HG03457 (cell line): ENCODE data around the gene GPC1.
"Not testable (repeated sequence)": the region's sequence is repeated elsewhere in the genome, so short reads cannot be mapped to it uniquely, and the experiment has no call there.

ENCODE experiments used
- ATAC-seq: cut with Tn5 transposase; IDR thresholded peaks from one replicate; pipeline ENCODE4 v1.9.1; 2021; ENCODE audit warnings: moderate number of reproducible peaks; ENCODE audit not compliant: unreplicated experiment

Gene GPC1

DNA sequence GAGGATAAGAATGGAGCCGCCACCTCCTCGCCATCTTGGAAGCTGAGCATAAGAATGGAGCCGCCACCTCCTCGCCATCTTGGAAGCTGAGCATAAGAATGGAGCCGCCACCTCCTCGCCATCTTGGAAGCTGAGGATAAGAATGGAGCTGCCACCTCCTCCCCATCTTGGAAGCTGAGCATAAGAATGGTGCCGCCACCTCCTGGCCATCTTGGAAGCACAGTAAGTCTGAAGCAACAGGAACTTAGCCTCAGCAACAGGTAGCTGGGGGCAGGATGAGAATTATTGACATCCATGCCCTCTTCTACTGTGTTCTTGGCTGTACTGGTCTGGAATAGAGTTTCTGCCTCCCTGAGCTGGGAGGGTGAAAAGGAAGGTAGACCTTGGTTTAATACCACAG lies 61.6 kb downstream of the GPC1 start:
- not testable (repeated sequence) for ATAC-seq

- no peak for ATAC-seq
These were observed 62.9 kb downstream of the GPC1 start for GRCh38 chr2:240498171-240498957.

- no peak for ATAC-seq
These were observed 63.4 kb downstream of the GPC1 start for GRCh38 chr2:240498958-240499260.

DNA sequence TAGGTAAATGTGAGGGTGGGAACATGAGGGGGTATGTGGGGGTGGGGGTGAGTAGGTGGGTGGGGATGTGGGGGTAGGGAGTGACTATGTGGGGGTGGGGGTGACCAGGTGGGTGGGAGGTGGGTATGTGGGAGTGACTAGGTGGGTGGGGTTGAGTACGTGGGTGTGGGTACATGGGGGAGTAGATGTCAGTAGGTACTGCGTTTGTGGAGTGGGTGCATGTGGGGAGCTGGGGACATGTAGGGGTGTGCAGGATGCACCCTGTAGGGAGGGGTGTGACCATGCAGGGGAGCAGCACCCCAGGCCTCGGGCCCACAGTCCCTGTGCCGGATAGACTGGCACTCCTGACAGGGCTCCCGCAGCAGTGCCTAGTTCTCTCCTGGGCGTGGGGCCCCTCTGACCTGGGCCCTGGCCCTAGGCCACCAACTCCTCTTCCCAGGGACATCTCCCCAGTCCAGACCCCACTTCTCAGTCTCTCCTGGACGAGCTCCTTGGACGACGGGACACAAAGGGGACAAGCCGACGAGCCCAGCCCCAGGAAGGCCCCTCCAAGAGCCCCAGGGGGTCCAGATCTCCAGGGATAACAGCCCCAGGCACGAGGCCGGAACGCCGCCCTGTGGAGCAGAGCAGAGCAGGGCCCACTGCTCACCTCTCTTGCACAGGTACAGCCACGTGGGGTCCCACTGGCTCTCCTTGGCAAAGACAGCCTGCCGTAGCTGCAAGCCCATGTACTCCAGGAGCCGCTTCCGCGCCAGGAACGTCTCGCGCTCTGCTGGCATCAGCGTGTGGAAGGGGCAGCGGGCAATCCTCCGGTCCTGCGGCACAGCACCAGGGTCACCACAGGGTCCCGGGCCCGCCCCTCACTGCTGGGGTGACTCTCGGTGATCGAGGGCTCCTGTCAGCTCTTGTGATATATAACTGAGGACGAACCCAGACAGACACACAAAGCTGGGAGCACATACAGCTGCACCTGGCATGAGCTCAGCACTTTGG lies 64.1 kb downstream of the GPC1 start:
- ATAC-seq: no peak

DNA sequence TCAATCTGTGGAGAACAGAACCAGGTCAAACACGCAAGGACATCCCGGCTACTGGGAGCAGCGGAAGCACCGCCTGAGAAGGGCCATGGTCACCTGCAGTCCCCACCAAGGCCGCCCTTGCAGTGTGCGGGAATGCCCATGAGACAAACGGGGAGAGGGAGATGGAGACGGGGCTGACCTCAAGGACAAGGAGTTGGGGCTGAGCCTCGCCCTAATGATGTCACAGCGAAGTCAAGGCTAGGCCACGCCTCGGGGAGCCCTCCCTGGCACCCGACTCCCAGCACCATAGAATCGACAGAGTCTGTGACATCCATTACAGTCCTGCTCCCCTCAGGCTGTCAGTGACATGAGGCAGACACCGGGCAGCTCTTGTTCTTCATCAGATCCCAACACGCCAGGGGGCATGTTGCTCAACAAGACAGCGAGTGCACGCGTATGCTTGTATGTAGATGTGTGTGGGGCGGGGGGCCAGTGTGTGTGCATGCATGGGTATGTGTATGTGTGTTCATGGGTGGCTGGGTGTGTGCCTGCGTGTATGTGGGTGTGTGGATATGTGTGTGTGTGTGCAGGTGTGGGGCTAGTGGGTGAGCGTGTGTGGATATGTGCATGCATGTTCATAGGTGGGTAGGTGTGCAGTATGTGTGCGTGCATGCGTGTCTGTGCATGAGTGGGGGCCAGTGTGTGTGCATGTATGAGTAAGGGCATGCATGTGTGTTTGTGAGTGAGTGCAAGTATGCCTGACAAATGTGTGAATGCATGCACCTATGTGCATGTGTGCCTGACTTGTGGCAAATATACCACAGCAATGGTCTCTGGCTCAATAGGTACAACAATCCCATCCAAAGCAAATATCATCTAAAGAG lies 65.3 kb downstream of the GPC1 start:
- ATAC-seq: no peak

DNA sequence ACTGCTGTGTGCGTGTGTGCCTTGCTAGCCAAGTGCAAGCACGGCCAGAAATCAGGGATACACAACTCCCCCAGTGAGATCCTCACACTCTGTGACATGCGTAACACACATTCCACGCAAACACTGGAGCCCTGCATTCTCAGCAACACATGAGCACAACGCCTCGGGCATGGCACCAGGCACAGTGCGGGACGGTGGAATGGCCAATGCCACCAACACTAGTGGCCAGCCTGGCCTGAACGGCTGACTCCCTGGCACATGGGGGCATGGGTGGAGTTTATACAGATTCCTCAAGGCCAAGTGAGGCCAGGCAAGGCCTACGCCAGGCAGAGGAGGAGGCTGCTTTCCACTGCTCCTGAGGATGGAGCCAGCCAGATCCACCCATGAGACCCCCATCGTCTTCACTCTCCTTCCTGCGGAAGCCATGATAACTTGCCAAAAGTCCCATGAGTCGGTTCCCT lies 66.1 kb downstream of the GPC1 start:
- ATAC-seq: no peak

GRCh38 chr2:240502059-240502429 lies 66.6 kb downstream of the GPC1 start:
- ATAC-seq: no peak

DNA sequence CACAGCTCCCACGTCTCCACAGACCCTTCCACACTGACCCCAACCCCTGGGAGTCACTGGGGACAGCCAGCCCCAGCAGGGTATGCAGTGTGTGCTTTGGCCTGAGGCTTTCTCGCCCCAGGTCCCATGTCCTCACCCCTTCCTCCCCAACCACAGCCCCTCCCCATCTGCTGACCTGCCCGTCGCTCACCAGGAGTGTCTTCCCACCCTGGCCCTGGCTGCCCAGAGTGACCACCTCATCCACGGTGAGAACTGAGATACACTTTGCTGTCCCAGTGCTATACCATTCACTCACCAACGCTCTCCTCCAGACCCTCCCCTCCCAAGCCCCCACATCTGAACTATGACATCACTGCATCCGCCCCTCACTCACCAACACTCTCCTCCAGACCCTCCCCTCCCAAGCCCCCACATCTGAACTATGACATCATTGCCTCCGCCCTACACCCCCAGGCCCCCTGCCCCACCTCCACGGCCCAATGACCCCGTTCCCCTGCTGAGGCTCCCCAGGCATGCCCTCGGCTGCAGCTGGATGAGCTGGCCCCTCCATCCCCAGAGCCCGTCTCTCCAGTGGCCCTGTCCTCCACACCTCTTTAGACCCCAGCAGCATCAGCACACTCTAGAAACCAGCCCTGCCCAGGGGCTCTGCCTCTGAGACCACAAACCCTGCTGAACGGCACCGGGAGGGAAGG lies 67.1 kb downstream of the GPC1 start:
- ATAC-seq: no peak

DNA sequence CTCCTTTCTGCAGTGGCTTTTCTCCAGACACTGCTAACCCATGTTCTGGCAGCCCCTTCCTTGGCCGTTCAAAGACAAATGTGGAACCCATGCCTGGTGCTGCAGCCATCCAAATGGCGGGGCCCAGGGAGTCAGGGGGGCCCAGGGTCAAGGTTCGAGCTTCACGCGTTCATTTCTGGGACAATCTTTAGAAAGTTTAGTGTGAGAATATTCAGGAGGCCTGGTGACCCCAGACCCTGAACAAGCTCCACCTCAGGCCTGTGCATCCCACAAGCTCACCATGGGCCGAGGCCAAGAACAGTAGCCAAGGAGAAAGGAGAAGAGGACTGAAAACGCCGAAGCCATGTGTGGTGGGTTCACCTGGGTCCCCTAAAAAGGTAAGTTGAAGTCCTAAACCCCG lies 67.9 kb downstream of the GPC1 start:
- ATAC-seq: no peak

DNA sequence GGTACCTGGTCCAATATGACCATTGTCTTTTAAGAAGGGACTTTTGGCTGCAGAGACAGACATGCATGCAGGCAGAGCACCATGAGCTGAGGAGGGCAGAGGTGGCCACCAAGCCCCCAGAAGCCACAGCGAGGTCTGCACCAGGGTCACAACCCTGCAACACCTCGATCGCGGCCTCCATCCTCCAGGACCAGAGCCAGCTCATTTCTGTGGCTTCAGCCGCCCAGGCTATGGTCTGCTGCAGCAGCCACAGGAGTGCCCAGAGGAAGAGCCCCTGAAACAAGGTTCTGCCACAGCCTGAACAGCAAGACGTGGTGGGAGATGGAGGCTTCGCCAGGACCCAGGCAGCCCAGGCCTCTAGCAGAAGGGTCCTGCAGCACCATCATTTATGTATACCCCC lies 68.4 kb downstream of the GPC1 start:
- ATAC-seq: no peak

DNA sequence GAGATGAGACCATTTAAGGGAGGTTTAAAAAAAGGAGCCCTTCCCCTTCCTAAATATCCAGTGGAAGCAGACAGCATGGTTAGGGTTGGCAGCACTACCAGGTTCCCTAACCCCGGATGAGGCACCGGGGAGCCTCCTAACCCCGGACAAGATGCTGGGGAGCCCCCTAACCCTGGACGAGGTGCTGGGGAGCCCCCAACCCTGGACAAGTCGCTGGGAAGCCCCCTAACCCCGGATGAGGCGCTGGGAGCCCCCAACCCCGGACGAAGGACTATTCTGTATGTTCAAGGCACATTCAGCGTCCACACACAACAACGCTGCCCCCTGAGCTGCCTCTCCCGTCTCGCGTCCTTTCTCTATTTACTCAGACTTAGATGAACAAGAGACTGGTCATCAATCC lies 70.4 kb downstream of the GPC1 start:
- no peak for ATAC-seq

DNA sequence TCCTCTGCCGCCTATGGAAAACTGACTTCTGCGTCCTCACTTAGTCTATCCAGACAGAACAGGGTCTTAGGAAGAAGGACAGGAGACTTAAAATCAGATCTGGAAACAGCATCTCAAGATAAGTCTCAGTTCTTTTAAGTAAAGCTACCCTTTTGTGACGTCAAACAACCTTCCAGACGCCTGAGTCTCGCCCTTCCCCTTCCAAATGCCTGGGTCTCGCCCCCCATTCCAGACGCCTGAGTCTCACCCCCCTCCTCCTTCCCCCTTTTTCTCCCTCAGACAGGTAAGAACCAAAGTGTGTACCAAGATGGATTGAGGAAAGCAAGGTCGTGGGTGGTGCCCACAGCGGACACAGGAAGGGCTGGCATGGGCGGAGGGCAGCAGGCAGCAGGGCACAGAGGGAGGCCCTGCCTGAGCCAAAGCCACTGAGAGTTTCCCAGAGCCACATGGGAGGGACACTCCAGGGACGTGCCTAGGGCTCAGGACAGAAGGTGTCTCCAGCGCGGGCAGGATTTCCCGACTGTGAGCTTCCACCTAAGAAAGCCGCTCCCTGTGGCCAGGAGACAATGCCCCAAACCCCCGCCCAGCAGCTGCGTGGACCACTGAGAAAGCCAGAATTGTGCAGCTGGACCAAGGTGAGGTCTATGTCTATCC lies 71.1 kb downstream of the GPC1 start:
- ATAC-seq: no peak

GRCh38 chr2:240507060-240507777 lies 71.8 kb downstream of the GPC1 start:
- no peak for ATAC-seq

DNA sequence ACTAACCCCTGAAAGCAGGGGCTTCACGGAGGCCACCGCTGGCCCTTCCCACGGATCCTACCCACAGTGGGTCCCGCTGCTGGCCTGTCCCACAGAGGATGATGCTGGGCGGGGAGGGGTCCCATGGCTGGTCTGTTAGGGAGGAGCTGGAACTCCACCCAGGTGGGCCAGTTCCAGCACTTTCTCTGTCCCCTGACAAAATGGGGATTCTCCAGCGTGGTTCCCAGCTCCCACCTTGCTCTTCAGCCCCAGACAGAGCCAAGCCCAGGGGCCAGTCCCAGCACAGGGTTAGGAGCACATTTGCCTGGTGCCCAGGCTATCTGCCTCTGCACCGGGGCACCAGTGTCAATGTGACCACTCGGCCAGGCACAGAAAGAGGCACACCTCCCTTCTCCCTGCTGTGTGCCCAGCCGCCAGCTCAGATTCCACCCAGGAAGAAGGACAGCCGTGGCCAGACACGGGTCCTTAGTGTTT lies 72.4 kb downstream of the GPC1 start:
- ATAC-seq: no peak

GRCh38 chr2:240508832-240509545 lies 73.5 kb downstream of the GPC1 start:
- ATAC-seq: no peak

DNA sequence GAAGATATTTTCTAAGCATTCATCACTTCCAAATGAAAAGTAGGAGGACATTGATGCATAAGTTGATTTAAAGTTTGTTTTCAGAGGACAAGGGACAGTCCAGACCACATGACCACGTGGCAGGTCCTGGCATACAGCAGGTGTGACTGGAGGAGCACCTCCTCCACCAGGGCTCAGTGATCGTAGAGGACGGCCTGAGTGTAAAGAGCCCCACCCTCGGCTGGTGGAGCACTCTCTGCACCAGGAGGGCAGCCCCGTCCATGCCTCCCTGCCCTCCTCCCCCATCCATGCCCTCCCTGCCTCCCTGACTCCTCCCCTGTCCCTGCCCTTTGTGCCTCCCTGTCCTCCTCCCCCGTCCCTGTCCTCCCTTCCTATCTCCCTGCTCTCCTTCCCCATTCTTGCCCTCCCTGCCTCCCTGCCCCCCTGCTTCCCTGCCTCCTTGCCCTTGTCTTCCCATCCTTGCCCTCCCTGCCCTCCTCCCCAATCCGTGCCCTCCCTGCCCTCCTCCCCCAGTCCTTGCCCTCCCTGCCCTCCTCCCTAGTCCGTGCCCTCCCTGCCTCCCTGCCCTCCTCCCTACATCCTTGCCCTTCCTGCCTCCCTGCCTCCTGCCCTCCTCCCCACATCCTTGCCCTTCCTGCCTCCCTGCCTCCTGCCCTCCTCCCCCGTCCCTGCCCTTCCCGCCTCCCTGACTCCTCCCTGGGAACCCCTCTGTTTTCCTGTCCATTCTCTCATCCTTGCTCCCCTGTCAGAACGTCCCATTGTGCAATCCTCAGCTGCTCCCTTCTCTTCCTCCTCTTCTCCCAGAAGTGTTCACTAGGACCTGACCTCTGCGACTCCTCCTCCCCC lies 74.4 kb downstream of the GPC1 start:
- no peak for ATAC-seq

- no peak for ATAC-seq
These were observed 75.2 kb downstream of the GPC1 start for GRCh38 chr2:240510513-240511210.
